WTC11 (cell line): ENCODE results near the gene PIM2. TPM values are rescaled to one million over a fixed set of nuclear protein-coding genes. Genes with fewer than 3 reads are reported as not detected.

Experiments
- JUN ChIP-seq: sonication (generic); formaldehyde crosslinking; IDR thresholded peaks from 2 replicates; pipeline ENCODE4 v1.8.0; 2023; ENCODE audit warnings: mild to moderate bottlenecking, missing genetic modification reagents
- KAT7 ChIP-seq: sonication (generic); formaldehyde crosslinking; IDR thresholded peaks from 2 replicates; pipeline ENCODE4 v1.8.1; 2023; ENCODE audit warnings: missing genetic modification reagents, mild to moderate bottlenecking, borderline replicate concordance
- MXD4 ChIP-seq: fragments of 250-450 bp; sonication (Bioruptor Pico); IDR thresholded peaks from 2 replicates; pipeline ENCODE4 v1.8.0; 2021; ENCODE audit warnings: mild to moderate bottlenecking, moderate library complexity, borderline replicate concordance
- MYBL2 ChIP-seq: sonication (generic); formaldehyde crosslinking; IDR thresholded peaks from 2 replicates; pipeline ENCODE4 v1.8.1; 2023; ENCODE audit warnings: mild to moderate bottlenecking, moderate library complexity, missing genetic modification reagents
- NFYB ChIP-seq: sonication (generic); formaldehyde crosslinking; conservative IDR thresholded peaks from 2 replicates; pipeline ENCODE4 v1.8.0; 2022; ENCODE audit warnings: low read depth, missing genetic modification reagents
- OVOL2 ChIP-seq: fragments of 250-450 bp; sonication (Bioruptor Pico); IDR thresholded peaks from 2 replicates; pipeline ENCODE4 v1.9.0; 2021; ENCODE audit warnings: mild to moderate bottlenecking, borderline replicate concordance
- SMAD4 ChIP-seq: sonication (generic); formaldehyde crosslinking; IDR thresholded peaks from 2 replicates; pipeline ENCODE4 v1.8.0; 2022; ENCODE audit warnings: mild to moderate bottlenecking, missing genetic modification reagents
- TCF7 ChIP-seq: sonication (generic); formaldehyde crosslinking; IDR thresholded peaks from 2 replicates; pipeline ENCODE4 v1.8.0; 2022; ENCODE audit warnings: mild to moderate bottlenecking, low read depth, missing genetic modification reagents, moderate library complexity
- ZNF138 ChIP-seq: sonication (generic); formaldehyde crosslinking; conservative IDR thresholded peaks from 2 replicates; pipeline ENCODE4 v1.8.1; 2022; ENCODE audit warnings: mild to moderate bottlenecking, moderate library complexity, missing genetic modification reagents
- ZNF219 ChIP-seq: sonication (generic); formaldehyde crosslinking; IDR thresholded peaks from 2 replicates; pipeline ENCODE4 v1.8.0; 2023; ENCODE audit warnings: missing genetic modification reagents, mild to moderate bottlenecking, borderline replicate concordance
- ZNF396 ChIP-seq: fragments of 250-450 bp; sonication (Bioruptor Pico); IDR thresholded peaks from 2 replicates; pipeline ENCODE4 v1.8.0; 2021; ENCODE audit warnings: mild to moderate bottlenecking, moderate library complexity, borderline replicate concordance
- total RNA-seq: library from RNA; stranded (reverse); gene quantifications from 3 replicates; pipeline ENCODE4 v1.2.3, GENCODE V29; 2021
- TF ChIP-seq, protein P1 (sequence below): sonication (generic); formaldehyde crosslinking; IDR thresholded peaks from 2 replicates; pipeline ENCODE4 v1.8.1; 2023; ENCODE audit warnings: mild to moderate bottlenecking, missing genetic modification reagents
- TF ChIP-seq, protein P2 (sequence below): sonication (generic); formaldehyde crosslinking; conservative IDR thresholded peaks from 2 replicates; pipeline ENCODE4 v1.8.1; 2023; ENCODE audit warnings: mild to moderate bottlenecking, low read depth, missing genetic modification reagents, moderate library complexity
- TF ChIP-seq, protein P3 (sequence below): sonication (generic); formaldehyde crosslinking; IDR thresholded peaks from 2 replicates; pipeline ENCODE4 v1.8.0; 2022; ENCODE audit warnings: mild to moderate bottlenecking, missing genetic modification reagents
- TF ChIP-seq, protein P4 (sequence below): fragments of 250-450 bp; sonication (Bioruptor Pico); IDR thresholded peaks from 2 replicates; pipeline ENCODE4 v1.9.0; 2021; ENCODE audit warnings: mild to moderate bottlenecking, borderline replicate concordance
- TF ChIP-seq, protein P5 (sequence below): fragments of 250-450 bp; sonication (Bioruptor Pico); IDR thresholded peaks from 2 replicates; pipeline ENCODE4 v2.1.2; 2022; ENCODE audit warnings: mild to moderate bottlenecking, moderate library complexity
- TF ChIP-seq, protein P6 (sequence below): fragments of 250-450 bp; sonication (Bioruptor Pico); IDR thresholded peaks from 2 replicates; pipeline ENCODE4 v1.9.0; 2021; ENCODE audit warnings: mild to moderate bottlenecking
- TF ChIP-seq, protein P7 (sequence below): fragments of 250-450 bp; sonication (Bioruptor Pico); conservative IDR thresholded peaks from 2 replicates; pipeline ENCODE4 v1.9.0; 2021; ENCODE audit warnings: mild to moderate bottlenecking
- TF ChIP-seq, protein P8 (sequence below): sonication (generic); formaldehyde crosslinking; IDR thresholded peaks from 2 replicates; pipeline ENCODE4 v1.8.0; 2022; ENCODE audit warnings: mild to moderate bottlenecking, missing genetic modification reagents
- TF ChIP-seq, protein P9 (sequence below): sonication (generic); formaldehyde crosslinking; IDR thresholded peaks from 2 replicates; pipeline ENCODE4 v1.8.1; 2022; ENCODE audit warnings: mild to moderate bottlenecking, missing genetic modification reagents, moderate library complexity, borderline replicate concordance

PIM2 gene
- total RNA-seq, 1 experiment from 2014 or later, result 146 TPM

DNA sequence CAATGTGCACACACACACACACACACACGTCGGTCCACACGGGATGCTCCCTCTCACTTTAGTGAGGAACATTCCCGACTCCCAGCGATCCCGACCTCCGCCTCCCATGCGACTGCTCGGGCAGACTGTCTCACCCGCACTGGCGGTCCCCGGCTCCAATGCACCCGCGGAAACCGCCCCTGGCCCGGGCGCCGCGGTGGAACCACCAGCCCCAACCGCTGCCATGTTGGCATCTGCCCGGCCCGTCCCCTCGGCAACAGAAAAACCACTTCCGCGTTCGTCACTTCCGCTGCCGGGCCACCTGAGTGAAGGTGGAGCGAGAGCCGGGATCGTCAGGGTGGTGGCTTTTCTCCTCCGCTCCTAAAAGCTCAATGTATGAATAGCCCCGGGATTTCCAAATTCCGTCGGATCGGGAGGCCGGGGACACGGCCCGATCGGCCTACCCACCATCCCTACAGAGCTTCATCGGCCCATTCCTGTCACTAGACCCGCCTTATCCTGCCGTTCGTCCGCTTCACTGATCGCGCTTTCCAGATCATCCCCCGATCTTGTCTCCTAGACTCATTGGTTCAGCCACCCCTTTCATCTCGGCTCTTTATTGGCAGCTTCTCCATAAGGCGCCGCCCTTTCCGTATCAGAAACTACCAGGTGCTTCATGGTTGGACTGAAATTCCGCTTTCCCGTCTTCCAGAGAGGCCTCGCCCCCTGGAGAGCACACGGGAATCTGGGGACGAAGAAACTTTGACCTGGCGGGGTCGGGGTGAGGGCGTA, 7.2 kb downstream of the PIM2 start, which contains the start of gene SLC35A2 (continued):
- no peak for TF ChIP-seq SMAD4 (CRISPR knock-in tag)
- TF ChIP-seq ZNF396, result no peak
- TF ChIP-seq, protein P1, sequence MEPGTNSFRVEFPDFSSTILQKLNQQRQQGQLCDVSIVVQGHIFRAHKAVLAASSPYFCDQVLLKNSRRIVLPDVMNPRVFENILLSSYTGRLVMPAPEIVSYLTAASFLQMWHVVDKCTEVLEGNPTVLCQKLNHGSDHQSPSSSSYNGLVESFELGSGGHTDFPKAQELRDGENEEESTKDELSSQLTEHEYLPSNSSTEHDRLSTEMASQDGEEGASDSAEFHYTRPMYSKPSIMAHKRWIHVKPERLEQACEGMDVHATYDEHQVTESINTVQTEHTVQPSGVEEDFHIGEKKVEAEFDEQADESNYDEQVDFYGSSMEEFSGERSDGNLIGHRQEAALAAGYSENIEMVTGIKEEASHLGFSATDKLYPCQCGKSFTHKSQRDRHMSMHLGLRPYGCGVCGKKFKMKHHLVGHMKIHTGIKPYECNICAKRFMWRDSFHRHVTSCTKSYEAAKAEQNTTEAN, result no peak
- TF ChIP-seq NFYB, result no peak
- TF ChIP-seq, protein P2, sequence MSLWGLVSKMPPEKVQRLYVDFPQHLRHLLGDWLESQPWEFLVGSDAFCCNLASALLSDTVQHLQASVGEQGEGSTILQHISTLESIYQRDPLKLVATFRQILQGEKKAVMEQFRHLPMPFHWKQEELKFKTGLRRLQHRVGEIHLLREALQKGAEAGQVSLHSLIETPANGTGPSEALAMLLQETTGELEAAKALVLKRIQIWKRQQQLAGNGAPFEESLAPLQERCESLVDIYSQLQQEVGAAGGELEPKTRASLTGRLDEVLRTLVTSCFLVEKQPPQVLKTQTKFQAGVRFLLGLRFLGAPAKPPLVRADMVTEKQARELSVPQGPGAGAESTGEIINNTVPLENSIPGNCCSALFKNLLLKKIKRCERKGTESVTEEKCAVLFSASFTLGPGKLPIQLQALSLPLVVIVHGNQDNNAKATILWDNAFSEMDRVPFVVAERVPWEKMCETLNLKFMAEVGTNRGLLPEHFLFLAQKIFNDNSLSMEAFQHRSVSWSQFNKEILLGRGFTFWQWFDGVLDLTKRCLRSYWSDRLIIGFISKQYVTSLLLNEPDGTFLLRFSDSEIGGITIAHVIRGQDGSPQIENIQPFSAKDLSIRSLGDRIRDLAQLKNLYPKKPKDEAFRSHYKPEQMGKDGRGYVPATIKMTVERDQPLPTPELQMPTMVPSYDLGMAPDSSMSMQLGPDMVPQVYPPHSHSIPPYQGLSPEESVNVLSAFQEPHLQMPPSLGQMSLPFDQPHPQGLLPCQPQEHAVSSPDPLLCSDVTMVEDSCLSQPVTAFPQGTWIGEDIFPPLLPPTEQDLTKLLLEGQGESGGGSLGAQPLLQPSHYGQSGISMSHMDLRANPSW (CRISPR knock-in tag), result no peak
- 0 out of 2 replicates have a peak, but pooled peaks have one; percentile 48 for TF ChIP-seq MYBL2 (CRISPR knock-in tag)
- no peak for TF ChIP-seq KAT7
- TF ChIP-seq MXD4 (CRISPR knock-in tag), result no peak
- TF ChIP-seq, protein P3, sequence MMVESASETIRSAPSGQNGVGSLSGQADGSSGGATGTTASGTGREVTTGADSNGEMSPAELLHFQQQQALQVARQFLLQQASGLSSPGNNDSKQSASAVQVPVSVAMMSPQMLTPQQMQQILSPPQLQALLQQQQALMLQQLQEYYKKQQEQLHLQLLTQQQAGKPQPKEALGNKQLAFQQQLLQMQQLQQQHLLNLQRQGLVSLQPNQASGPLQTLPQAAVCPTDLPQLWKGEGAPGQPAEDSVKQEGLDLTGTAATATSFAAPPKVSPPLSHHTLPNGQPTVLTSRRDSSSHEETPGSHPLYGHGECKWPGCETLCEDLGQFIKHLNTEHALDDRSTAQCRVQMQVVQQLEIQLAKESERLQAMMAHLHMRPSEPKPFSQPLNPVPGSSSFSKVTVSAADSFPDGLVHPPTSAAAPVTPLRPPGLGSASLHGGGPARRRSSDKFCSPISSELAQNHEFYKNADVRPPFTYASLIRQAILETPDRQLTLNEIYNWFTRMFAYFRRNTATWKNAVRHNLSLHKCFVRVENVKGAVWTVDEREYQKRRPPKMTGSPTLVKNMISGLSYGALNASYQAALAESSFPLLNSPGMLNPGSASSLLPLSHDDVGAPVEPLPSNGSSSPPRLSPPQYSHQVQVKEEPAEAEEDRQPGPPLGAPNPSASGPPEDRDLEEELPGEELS (CRISPR knock-in tag), result 0 out of 2 replicates have a peak, but pooled peaks have one; percentile 29
- TF ChIP-seq, protein P4, sequence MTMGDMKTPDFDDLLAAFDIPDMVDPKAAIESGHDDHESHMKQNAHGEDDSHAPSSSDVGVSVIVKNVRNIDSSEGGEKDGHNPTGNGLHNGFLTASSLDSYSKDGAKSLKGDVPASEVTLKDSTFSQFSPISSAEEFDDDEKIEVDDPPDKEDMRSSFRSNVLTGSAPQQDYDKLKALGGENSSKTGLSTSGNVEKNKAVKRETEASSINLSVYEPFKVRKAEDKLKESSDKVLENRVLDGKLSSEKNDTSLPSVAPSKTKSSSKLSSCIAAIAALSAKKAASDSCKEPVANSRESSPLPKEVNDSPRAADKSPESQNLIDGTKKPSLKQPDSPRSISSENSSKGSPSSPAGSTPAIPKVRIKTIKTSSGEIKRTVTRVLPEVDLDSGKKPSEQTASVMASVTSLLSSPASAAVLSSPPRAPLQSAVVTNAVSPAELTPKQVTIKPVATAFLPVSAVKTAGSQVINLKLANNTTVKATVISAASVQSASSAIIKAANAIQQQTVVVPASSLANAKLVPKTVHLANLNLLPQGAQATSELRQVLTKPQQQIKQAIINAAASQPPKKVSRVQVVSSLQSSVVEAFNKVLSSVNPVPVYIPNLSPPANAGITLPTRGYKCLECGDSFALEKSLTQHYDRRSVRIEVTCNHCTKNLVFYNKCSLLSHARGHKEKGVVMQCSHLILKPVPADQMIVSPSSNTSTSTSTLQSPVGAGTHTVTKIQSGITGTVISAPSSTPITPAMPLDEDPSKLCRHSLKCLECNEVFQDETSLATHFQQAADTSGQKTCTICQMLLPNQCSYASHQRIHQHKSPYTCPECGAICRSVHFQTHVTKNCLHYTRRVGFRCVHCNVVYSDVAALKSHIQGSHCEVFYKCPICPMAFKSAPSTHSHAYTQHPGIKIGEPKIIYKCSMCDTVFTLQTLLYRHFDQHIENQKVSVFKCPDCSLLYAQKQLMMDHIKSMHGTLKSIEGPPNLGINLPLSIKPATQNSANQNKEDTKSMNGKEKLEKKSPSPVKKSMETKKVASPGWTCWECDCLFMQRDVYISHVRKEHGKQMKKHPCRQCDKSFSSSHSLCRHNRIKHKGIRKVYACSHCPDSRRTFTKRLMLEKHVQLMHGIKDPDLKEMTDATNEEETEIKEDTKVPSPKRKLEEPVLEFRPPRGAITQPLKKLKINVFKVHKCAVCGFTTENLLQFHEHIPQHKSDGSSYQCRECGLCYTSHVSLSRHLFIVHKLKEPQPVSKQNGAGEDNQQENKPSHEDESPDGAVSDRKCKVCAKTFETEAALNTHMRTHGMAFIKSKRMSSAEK (CRISPR knock-in tag), result peak; percentile 42; the same call in 1 of the 2 replicates
- TF ChIP-seq, protein P5, sequence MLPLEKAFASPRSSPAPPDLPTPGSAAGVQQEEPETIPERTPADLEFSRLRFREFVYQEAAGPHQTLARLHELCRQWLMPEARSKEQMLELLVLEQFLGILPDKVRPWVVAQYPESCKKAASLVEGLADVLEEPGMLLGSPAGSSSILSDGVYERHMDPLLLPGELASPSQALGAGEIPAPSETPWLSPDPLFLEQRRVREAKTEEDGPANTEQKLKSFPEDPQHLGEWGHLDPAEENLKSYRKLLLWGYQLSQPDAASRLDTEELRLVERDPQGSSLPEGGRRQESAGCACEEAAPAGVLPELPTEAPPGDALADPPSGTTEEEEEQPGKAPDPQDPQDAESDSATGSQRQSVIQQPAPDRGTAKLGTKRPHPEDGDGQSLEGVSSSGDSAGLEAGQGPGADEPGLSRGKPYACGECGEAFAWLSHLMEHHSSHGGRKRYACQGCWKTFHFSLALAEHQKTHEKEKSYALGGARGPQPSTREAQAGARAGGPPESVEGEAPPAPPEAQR (CRISPR knock-in tag), result no peak
- TF ChIP-seq JUN, result no peak; the same call in 1 of the 2 replicates
- TF ChIP-seq, protein P6, sequence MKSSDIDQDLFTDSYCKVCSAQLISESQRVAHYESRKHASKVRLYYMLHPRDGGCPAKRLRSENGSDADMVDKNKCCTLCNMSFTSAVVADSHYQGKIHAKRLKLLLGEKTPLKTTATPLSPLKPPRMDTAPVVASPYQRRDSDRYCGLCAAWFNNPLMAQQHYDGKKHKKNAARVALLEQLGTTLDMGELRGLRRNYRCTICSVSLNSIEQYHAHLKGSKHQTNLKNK, result peak; percentile 67
- TF ChIP-seq, protein P7, sequence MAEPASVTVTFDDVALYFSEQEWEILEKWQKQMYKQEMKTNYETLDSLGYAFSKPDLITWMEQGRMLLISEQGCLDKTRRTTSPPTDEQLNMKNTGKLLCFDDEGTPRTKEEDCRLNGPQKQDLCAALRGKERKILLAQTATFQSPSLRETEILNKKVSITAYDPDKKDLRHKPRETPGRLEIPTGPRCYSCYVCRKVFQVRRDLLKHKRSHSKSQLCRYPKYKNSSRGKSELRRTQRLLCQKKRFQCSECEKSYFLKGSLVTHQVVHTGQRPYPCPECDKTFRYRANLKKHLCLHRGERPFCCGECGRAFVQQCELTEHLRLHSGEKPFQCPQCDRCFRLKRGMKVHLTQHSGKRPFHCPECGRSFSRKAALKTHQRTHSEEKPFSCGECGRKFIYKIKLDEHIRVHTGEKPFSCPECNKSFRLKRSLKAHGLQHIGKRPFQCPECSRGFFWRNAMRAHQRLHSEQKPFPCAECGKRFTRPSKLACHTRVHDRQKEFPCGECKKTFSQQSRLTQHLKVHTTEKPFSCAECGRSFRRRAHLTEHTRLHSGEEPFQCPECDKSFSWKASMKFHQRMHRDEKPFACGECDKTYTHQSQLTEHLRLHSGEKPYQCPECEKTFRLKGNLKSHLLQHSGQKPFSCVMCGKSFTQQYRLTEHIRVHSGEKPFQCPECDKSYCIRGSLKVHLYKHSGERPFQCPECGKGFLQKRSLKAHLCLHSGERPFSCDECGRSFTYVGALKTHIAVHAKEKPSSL (CRISPR knock-in tag), result peak; percentile 54; the same call in 1 of the 2 replicates
- TF ChIP-seq ZNF138 (CRISPR knock-in tag), result no peak
- no peak for TF ChIP-seq ZNF219 (CRISPR knock-in tag)
- TF ChIP-seq, protein P8, sequence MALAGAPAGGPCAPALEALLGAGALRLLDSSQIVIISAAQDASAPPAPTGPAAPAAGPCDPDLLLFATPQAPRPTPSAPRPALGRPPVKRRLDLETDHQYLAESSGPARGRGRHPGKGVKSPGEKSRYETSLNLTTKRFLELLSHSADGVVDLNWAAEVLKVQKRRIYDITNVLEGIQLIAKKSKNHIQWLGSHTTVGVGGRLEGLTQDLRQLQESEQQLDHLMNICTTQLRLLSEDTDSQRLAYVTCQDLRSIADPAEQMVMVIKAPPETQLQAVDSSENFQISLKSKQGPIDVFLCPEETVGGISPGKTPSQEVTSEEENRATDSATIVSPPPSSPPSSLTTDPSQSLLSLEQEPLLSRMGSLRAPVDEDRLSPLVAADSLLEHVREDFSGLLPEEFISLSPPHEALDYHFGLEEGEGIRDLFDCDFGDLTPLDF (CRISPR knock-in tag), result no peak
- TF ChIP-seq TCF7 (CRISPR knock-in tag), result no peak
- TF ChIP-seq, protein P9, sequence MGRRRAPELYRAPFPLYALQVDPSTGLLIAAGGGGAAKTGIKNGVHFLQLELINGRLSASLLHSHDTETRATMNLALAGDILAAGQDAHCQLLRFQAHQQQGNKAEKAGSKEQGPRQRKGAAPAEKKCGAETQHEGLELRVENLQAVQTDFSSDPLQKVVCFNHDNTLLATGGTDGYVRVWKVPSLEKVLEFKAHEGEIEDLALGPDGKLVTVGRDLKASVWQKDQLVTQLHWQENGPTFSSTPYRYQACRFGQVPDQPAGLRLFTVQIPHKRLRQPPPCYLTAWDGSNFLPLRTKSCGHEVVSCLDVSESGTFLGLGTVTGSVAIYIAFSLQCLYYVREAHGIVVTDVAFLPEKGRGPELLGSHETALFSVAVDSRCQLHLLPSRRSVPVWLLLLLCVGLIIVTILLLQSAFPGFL (CRISPR knock-in tag), result no peak
- TF ChIP-seq OVOL2 (CRISPR knock-in tag), result no peak
